HG02852 (cell line): Measurements from ENCODE around the gene EFCAB9.

Experiments used
- ATAC-seq: cut with Tn5 transposase; IDR thresholded peaks from one replicate; pipeline ENCODE4 v1.9.1; 2021; ENCODE audit warnings: mild to moderate bottlenecking, moderate library complexity; ENCODE audit not compliant: unreplicated experiment

The EFCAB9 gene

GRCh38 chr5:172164769-172165212, 29.2 kb upstream of the EFCAB9 start:
- ATAC-seq: no peak

GRCh38 chr5:172165465-172165864, 28.5 kb upstream of the EFCAB9 start:
- no peak for ATAC-seq

GRCh38 chr5:172166030-172166826, 27.7 kb upstream of the EFCAB9 start:
- ATAC-seq: no peak

GRCh38 chr5:172167895-172168294, 26.1 kb upstream of the EFCAB9 start:
- no peak for ATAC-seq

GRCh38 chr5:172168311-172168710, 25.7 kb upstream of the EFCAB9 start:
- no peak for ATAC-seq

GRCh38 chr5:172169216-172169615, 24.8 kb upstream of the EFCAB9 start:
- ATAC-seq: no peak

GRCh38 chr5:172170251-172170701, 23.7 kb upstream of the EFCAB9 start:
- no peak for ATAC-seq

GRCh38 chr5:172171118-172171517, 22.9 kb upstream of the EFCAB9 start:
- ATAC-seq: no peak

- no peak for ATAC-seq
These were observed 20.9 kb upstream of the EFCAB9 start for GRCh38 chr5:172172912-172173563.

- no peak for ATAC-seq
These were observed 20.3 kb upstream of the EFCAB9 start for GRCh38 chr5:172173564-172174153.

- ATAC-seq: peak; percentile 43
These were observed 18.7 kb upstream of the EFCAB9 start for GRCh38 chr5:172175263-172175719.

- no peak for ATAC-seq
These were observed 16.8 kb upstream of the EFCAB9 start for GRCh38 chr5:172177176-172177575.

GRCh38 chr5:172178301-172178987, 15.5 kb upstream of the EFCAB9 start:
- ATAC-seq: no peak

GRCh38 chr5:172178991-172179989, 14.7 kb upstream of the EFCAB9 start:
- ATAC-seq: peak; percentile 41

- ATAC-seq: no peak
These were observed 13.0 kb upstream of the EFCAB9 start for GRCh38 chr5:172180936-172181335.

GRCh38 chr5:172182291-172182690, 11.7 kb upstream of the EFCAB9 start:
- no peak for ATAC-seq

GRCh38 chr5:172183881-172184280, 10.1 kb upstream of the EFCAB9 start:
- ATAC-seq: no peak

- ATAC-seq: no peak
These were observed 8.9 kb upstream of the EFCAB9 start for GRCh38 chr5:172185096-172185461.

GRCh38 chr5:172186114-172186695, 7.8 kb upstream of the EFCAB9 start:
- ATAC-seq: no peak
